HCT116 (cell line): Measurements from ENCODE around the gene WBP1L. TPM values are rescaled to one million over a fixed set of nuclear protein-coding genes. Genes with fewer than 3 reads are reported as not detected.
A peak's percentile ranks its signal among the peaks of the same experiment; 100 is the strongest.

Source experiments
- ATAC-seq: fragments of 200-7000 bp; cut with Tn5 transposase; 2 replicates; pipeline ENCODE4 v1.9.1; 2020; ENCODE audit warnings: mild to moderate bottlenecking, moderate library complexity
- BruUV-seq: library from RNA; stranded (reverse); fragments of 400-500 nt; replicated peaks from 2 replicates; lab custom pipeline; 2021; lab: Mats Ljungman, UMichigan
- CTCF ChIA-PET: fragments of 300-600 bp; sonication (Branson Sonifier 250); formaldehyde crosslinking; loops from one replicate; lab custom pipeline; 2021; ENCODE audit warnings: antibody characterized with exemption; lab: Charles Lee
- POLR2A ChIA-PET: fragments of 300-600, 350-600 bp; sonication (Branson Sonifier 250); formaldehyde crosslinking; loops from one replicate; lab custom pipeline; 2021; ENCODE audit warnings: antibody characterized with exemption; lab: Charles Lee
- RAD21 ChIA-PET, 2 experiments: fragments of 300-600 bp; sonication (Branson Sonifier 250); formaldehyde crosslinking; loops; one replicate each; lab custom pipeline; 2023; ENCODE audit warnings: low total read pairs in 2 of 2; ENCODE audit not compliant: uncharacterized antibody in 2 of 2, unreplicated experiment in 2 of 2, low non-redundant PET in 1 of 2; lab: Charles Lee
- DNase-seq: peaks from one replicate; pipeline ENCODE4 v3.0.0-alpha.2; 2010; ENCODE audit warnings: low read depth, low spot score
- H2AFZ ChIP-seq: fragments of 200-600 bp; shearing (Covaris generic), sonication (generic); 2 replicates; pipeline ENCODE4 v1.6.1; 2017; ENCODE audit warnings: low read depth, mixed run types, mixed read lengths, antibody characterized with exemption, low read length; ENCODE audit not compliant: poor library complexity, severe bottlenecking
- H3K27ac ChIP-seq: 2 replicates; pipeline ENCODE4 v1.5.1; 2012; ENCODE audit warnings: low read depth, low read length
- H3K27me3 ChIP-seq: fragments of 200-600 bp; sonication (generic); 2 replicates; pipeline ENCODE4 v1.6.1; 2016; ENCODE audit warnings: mixed run types, low read length, mixed read lengths; ENCODE audit not compliant: insufficient read depth
- H3K36me3 ChIP-seq, 2 experiments: fragments of 200-500 bp in 1 of 2; fragments of 200-600 bp in 1 of 2; sonication (Bioruptor generic) in 1 of 2; sonication (generic) in 1 of 2; 2 replicates each; pipeline versions ENCODE4 v1.5.1 to v1.6.1; 2014 to 2016; ENCODE audit warnings: low read length in 2 of 2, inconsistent platforms in 1 of 2, mixed read lengths in 1 of 2, mixed run types in 1 of 2; ENCODE audit not compliant: insufficient read depth in 2 of 2, control insufficient read depth in 1 of 2
- H3K4me1 ChIP-seq, 2 experiments: fragments of 200-600 bp in 1 of 2; sonication (generic) in 1 of 2; 2 replicates each; pipeline versions ENCODE4 v1.5.1 to v1.6.1; 2012 to 2017; ENCODE audit warnings: low read length in 2 of 2, inconsistent platforms in 1 of 2, mild to moderate bottlenecking in 1 of 2, mixed read lengths in 1 of 2, mixed run types in 1 of 2, moderate library complexity in 1 of 2; ENCODE audit not compliant: insufficient read depth in 2 of 2, control insufficient read depth in 1 of 2
- H3K4me2 ChIP-seq: fragments of 200-600 bp; sonication (generic); 2 replicates; pipeline ENCODE4 v1.6.1; 2017; ENCODE audit warnings: mixed run types, low read length, mixed read lengths
- H3K4me3 ChIP-seq, 2 experiments: fragments of 200-600 bp in 1 of 2; sonication (generic) in 1 of 2; replicated peaks in 1 of 2; 2 replicates each; pipeline ENCODE4 v1.5.1; 2011 to 2016; ENCODE audit warnings: low read length in 2 of 2, control low read depth in 1 of 2, low read depth in 1 of 2, mild to moderate bottlenecking in 1 of 2, mixed read lengths in 1 of 2, mixed run types in 1 of 2
- H3K79me2 ChIP-seq: fragments of 200-600 bp; sonication (generic); 2 replicates; pipeline ENCODE4 v1.6.1; 2017; ENCODE audit warnings: mild to moderate bottlenecking, mixed run types, low read length, moderate library complexity, mixed read lengths; ENCODE audit not compliant: insufficient read depth
- H3K9ac ChIP-seq: fragments of 200-600 bp; sonication (generic); 2 replicates; pipeline ENCODE4 v1.6.1; 2016; ENCODE audit warnings: low read length, mixed read lengths
- H3K9me2 ChIP-seq: fragments of 200-600 bp; sonication (generic), shearing (Covaris generic); 2 replicates; pipeline ENCODE4 v1.6.1; 2017; ENCODE audit warnings: mixed run types, mild to moderate bottlenecking, moderate library complexity; ENCODE audit not compliant: insufficient read depth
- H3K9me3 ChIP-seq, 2 experiments: fragments of 200-500 bp in 1 of 2; fragments of 200-600 bp in 1 of 2; sonication (Bioruptor generic) in 1 of 2; sonication (generic) in 1 of 2; 2 replicates each; pipeline ENCODE4 v1.6.1; 2014 to 2017; ENCODE audit warnings: low read length in 2 of 2, mixed read lengths in 2 of 2, inconsistent platforms in 1 of 2, low read depth in 1 of 2, mild to moderate bottlenecking in 1 of 2, mixed run types in 1 of 2, moderate library complexity in 1 of 2; ENCODE audit not compliant: control insufficient read depth in 1 of 2, insufficient read depth in 1 of 2
- H4K20me1 ChIP-seq: fragments of 200-600 bp; sonication (generic), shearing (Covaris generic); 2 replicates; pipeline ENCODE4 v1.6.1; 2017; ENCODE audit warnings: mixed run types, mild to moderate bottlenecking, moderate library complexity; ENCODE audit not compliant: insufficient read depth
- CEBPB ChIP-seq: IDR thresholded peaks from 2 replicates; pipeline ENCODE4 v1.6.1; 2012; ENCODE audit warnings: low read depth
- FOSL1 ChIP-seq: IDR thresholded peaks from 2 replicates; pipeline ENCODE4 v1.6.1; 2012; ENCODE audit warnings: low read depth
- POLR2A ChIP-seq: IDR thresholded peaks from 2 replicates; pipeline ENCODE4 v1.7.0; 2011; ENCODE audit warnings: borderline replicate concordance; ENCODE audit not compliant: insufficient read depth, insufficient read length; ENCODE audit errors: extremely low read depth
- POLR2AphosphoS5 ChIP-seq: IDR thresholded peaks from 2 replicates; pipeline ENCODE4 v1.6.1; 2011; ENCODE audit warnings: mild to moderate bottlenecking, low read depth, low read length, moderate library complexity
- SIN3A ChIP-seq: IDR thresholded peaks from 2 replicates; pipeline ENCODE4 v1.6.1; 2012; ENCODE audit warnings: low read depth
- SRF ChIP-seq: IDR thresholded peaks from 2 replicates; pipeline ENCODE4 v1.6.1; 2012; ENCODE audit warnings: low read depth
- TCF7L2 ChIP-seq: IDR thresholded peaks from 2 replicates; pipeline ENCODE4 v1.7.0; 2011; ENCODE audit warnings: borderline replicate concordance, inconsistent platforms; ENCODE audit not compliant: insufficient read depth, insufficient read length; ENCODE audit errors: extremely low read depth
- YY1 ChIP-seq: IDR thresholded peaks from 2 replicates; pipeline ENCODE4 v1.6.1; 2011; ENCODE audit warnings: low read length, low read depth, moderate library complexity, mild to moderate bottlenecking; ENCODE audit not compliant: insufficient replicate concordance; ENCODE audit errors: extremely low read depth
- intact Hi-C: fragments of 100-400 bp; cut with micrococcal nuclease; formaldehyde crosslinking; loops from 2 replicates; pipeline ENCODE4 v1.10.0; 2022
- total RNA-seq: library from RNA; stranded (reverse); gene quantifications from one replicate; pipeline ENCODE4 v1.2.1, GENCODE V29; 2021; ENCODE audit not compliant: unreplicated experiment
- TF ChIP-seq, protein P1 (sequence below): IDR thresholded peaks from 2 replicates; pipeline ENCODE4 v1.6.1; 2012
- TF ChIP-seq, protein P2 (sequence below), 3 experiments: fragments of 200-600 bp in 1 of 3; sonication (generic) in 1 of 3; IDR thresholded peaks in 2 of 3; conservative IDR thresholded peaks in 1 of 3; 2 replicates each; pipeline ENCODE4 v1.5.1; 2012 to 2017; ENCODE audit warnings: low read depth in 2 of 3, low read length in 2 of 3, antibody characterized with exemption in 1 of 3, borderline replicate concordance in 1 of 3, control low read depth in 1 of 3, mild to moderate bottlenecking in 1 of 3, mixed read lengths in 1 of 3, mixed run types in 1 of 3, moderate library complexity in 1 of 3; ENCODE audit not compliant: insufficient read depth in 1 of 3

Gene WBP1L
- total RNA-seq, 1 experiment from 2014 or later: 25.2 TPM

DNA sequence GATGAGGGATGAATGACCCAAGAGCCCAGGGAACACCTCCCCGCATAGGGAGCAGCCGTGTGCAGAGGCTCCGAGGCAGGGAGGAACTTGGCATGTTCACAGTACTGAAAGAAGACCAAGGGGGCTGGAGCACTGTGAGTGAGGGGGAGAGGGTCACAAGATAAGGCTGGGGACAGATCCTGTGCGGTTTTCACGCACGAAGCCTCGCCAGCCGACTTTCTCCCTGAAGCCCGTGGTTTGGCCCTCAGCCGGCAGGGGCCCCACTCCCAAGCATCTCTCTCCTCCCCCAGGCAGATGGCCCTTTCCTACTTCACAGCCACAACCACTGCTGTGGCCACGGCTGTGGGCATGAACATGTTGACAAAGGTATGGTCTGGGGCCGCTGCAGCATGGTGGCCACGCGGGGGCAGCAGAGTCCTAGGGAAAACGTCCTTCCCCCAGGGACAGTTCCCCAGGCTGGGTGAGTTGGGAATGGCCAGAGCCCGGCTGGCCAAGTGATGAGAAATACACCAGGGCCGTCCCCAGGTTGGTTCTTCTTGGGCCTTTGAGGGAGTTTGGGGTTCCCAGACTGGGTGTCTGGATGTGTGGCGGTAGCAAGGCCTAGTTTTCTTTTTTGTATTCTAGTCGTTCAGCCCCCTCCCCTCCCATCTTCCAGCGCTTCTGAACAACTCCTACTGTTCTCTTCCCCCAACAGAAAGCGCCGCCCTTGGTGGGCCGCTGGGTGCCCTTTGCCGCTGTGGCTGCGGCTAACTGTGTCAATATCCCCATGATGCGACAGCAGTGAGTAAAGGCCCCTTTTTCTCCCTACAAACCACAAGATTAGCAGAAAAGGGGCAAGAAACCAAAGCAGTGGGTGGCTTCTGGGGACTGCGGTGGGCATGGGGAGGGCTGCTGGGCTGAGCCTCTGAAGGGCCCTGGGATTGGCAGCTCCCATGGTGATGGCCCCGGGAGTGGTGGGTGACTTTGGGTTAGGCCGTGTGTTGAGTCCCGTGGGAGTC is 14.4 kb upstream of the WBP1L start (continued):
- TF ChIP-seq SRF (no peak), YY1 (peak; percentile 32), SIN3A (no peak)
- TF ChIP-seq, protein P1, sequence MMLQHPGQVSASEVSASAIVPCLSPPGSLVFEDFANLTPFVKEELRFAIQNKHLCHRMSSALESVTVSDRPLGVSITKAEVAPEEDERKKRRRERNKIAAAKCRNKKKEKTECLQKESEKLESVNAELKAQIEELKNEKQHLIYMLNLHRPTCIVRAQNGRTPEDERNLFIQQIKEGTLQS: no peak

DNA sequence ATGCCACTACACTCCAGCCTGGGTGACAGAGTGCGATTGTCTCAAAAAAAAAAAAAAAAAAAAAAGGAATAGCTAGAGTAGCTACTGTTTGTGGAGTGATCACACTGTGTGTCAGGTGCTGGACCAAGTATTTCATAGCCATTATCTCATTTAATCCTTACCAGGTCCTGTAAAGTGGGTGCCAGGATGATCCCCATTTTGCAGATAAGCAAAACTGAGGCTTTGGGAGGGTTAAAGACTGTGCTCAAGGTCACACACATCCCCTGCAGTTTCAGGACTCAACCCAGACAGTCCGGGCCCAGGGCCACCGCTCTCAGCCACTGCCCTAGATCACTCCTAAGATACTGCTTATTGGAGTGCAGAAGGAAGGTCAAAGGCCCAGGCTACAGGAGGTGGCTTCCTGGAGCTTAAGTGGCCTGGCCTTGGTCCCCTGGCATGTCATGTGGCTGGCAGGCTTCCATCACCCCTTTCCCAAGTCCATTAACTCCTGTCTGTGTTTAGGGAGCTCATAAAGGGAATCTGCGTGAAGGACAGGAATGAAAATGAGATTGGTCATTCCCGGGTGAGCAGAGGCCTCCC is 12.4 kb upstream of the WBP1L start:
- Histone ChIP-seq H3K4me2 (no peak overlapping the region), H2AFZ (no peak overlapping the region), H3K27ac (no peak overlapping the region), H3K27me3 (no peaks in the 10 kb centered on the region), H3K9me3 (no peaks in the 10 kb centered on the region), H3K9me2 (no peaks in the 10 kb centered on the region), H3K36me3 (peaks cover 25 to 26% of the 10 kb centered on the region in 2 experiments; a peak in 2 of 4 replicates), H4K20me1 (no peaks in the 10 kb centered on the region), H3K9ac (no peak overlapping the region), H3K4me3 (no peak overlapping the region), H3K4me1 (peaks cover 0 to 6% of the 10 kb centered on the region in 2 experiments; a peak in 2 of 4 replicates), H3K79me2 (no peaks in the 10 kb centered on the region)
- TF ChIP-seq FOSL1 (no peak), CEBPB (no peak), POLR2AphosphoS5 (no peak), TCF7L2 (no peak), POLR2A (no peak)
- TF ChIP-seq, protein P2, sequence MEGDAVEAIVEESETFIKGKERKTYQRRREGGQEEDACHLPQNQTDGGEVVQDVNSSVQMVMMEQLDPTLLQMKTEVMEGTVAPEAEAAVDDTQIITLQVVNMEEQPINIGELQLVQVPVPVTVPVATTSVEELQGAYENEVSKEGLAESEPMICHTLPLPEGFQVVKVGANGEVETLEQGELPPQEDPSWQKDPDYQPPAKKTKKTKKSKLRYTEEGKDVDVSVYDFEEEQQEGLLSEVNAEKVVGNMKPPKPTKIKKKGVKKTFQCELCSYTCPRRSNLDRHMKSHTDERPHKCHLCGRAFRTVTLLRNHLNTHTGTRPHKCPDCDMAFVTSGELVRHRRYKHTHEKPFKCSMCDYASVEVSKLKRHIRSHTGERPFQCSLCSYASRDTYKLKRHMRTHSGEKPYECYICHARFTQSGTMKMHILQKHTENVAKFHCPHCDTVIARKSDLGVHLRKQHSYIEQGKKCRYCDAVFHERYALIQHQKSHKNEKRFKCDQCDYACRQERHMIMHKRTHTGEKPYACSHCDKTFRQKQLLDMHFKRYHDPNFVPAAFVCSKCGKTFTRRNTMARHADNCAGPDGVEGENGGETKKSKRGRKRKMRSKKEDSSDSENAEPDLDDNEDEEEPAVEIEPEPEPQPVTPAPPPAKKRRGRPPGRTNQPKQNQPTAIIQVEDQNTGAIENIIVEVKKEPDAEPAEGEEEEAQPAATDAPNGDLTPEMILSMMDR (IDR thresholded peaks at IDR 0.05 in 2 of 3, conservative IDR thresholded peaks at IDR 0.05 in 1 of 3; ENCODE audit: borderline replicate concordance in 1 of 3, insufficient read depth in 1 of 3, low read depth in 2 of 3, low read length in 2 of 3): no peak
- TSS peak; percentile 9 for BruUV-seq
- POLR2A ChIA-PET: interaction anchor here (0.6 to 1.2 kb wide), 2 partner anchors 12 to 170 kb away, joined by 3 read pairs; partner anchors contain the start of gene WBP1L
- intact Hi-C loops: loop anchor here (10.0 kb wide), 1 partner anchor 753 kb away; no protein-coding TSS in a partner anchor
- CTCF ChIA-PET: interaction anchor here (1.3 kb wide), 1 partner anchor 10 kb away, joined by 4 read pairs; no protein-coding TSS in a partner anchor
- no peak for ATAC-seq
- RAD21 ChIA-PET: no interaction called here
- no peak for DNase-seq
